HCT116 (cell line): ENCODE measurements around the gene CCDC120. TPM values are rescaled to one million over a fixed set of nuclear protein-coding genes. Genes with fewer than 3 reads are reported as not detected.

ENCODE experiments used
- ATAC-seq: fragments of 200-7000 bp; cut with Tn5 transposase; 2 replicates; pipeline ENCODE4 v1.9.1; 2020; ENCODE audit warnings: mild to moderate bottlenecking, moderate library complexity
- BruUV-seq: library from RNA; stranded (reverse); fragments of 400-500 nt; replicated peaks from 2 replicates; lab custom pipeline; 2021; lab: Mats Ljungman, UMichigan
- CTCF ChIA-PET: fragments of 300-600 bp; sonication (Branson Sonifier 250); formaldehyde crosslinking; loops from one replicate; lab custom pipeline; 2021; ENCODE audit warnings: antibody characterized with exemption; lab: Charles Lee
- POLR2A ChIA-PET: fragments of 300-600, 350-600 bp; sonication (Branson Sonifier 250); formaldehyde crosslinking; loops from one replicate; lab custom pipeline; 2021; ENCODE audit warnings: antibody characterized with exemption; lab: Charles Lee
- RAD21 ChIA-PET, 2 experiments: fragments of 300-600 bp; sonication (Branson Sonifier 250); formaldehyde crosslinking; loops; one replicate each; lab custom pipeline; 2023; ENCODE audit warnings: low total read pairs in 2 of 2; ENCODE audit not compliant: uncharacterized antibody in 2 of 2, unreplicated experiment in 2 of 2, low non-redundant PET in 1 of 2; lab: Charles Lee
- DNase-seq: peaks from one replicate; pipeline ENCODE4 v3.0.0-alpha.2; 2010; ENCODE audit warnings: low read depth, low spot score
- H2AFZ ChIP-seq: fragments of 200-600 bp; shearing (Covaris generic), sonication (generic); 2 replicates; pipeline ENCODE4 v1.6.1; 2017; ENCODE audit warnings: low read depth, mixed run types, mixed read lengths, antibody characterized with exemption, low read length; ENCODE audit not compliant: poor library complexity, severe bottlenecking
- H3K27ac ChIP-seq: 2 replicates; pipeline ENCODE4 v1.5.1; 2012; ENCODE audit warnings: low read depth, low read length
- H3K27me3 ChIP-seq: fragments of 200-600 bp; sonication (generic); 2 replicates; pipeline ENCODE4 v1.6.1; 2016; ENCODE audit warnings: mixed run types, low read length, mixed read lengths; ENCODE audit not compliant: insufficient read depth
- H3K36me3 ChIP-seq, 2 experiments: fragments of 200-500 bp in 1 of 2; fragments of 200-600 bp in 1 of 2; sonication (Bioruptor generic) in 1 of 2; sonication (generic) in 1 of 2; 2 replicates each; pipeline versions ENCODE4 v1.5.1 to v1.6.1; 2014 to 2016; ENCODE audit warnings: low read length in 2 of 2, inconsistent platforms in 1 of 2, mixed read lengths in 1 of 2, mixed run types in 1 of 2; ENCODE audit not compliant: insufficient read depth in 2 of 2, control insufficient read depth in 1 of 2
- H3K4me1 ChIP-seq, 2 experiments: fragments of 200-600 bp in 1 of 2; sonication (generic) in 1 of 2; 2 replicates each; pipeline versions ENCODE4 v1.5.1 to v1.6.1; 2012 to 2017; ENCODE audit warnings: low read length in 2 of 2, inconsistent platforms in 1 of 2, mild to moderate bottlenecking in 1 of 2, mixed read lengths in 1 of 2, mixed run types in 1 of 2, moderate library complexity in 1 of 2; ENCODE audit not compliant: insufficient read depth in 2 of 2, control insufficient read depth in 1 of 2
- H3K4me2 ChIP-seq: fragments of 200-600 bp; sonication (generic); 2 replicates; pipeline ENCODE4 v1.6.1; 2017; ENCODE audit warnings: mixed run types, low read length, mixed read lengths
- H3K4me3 ChIP-seq, 2 experiments: fragments of 200-600 bp in 1 of 2; sonication (generic) in 1 of 2; replicated peaks in 1 of 2; 2 replicates each; pipeline ENCODE4 v1.5.1; 2011 to 2016; ENCODE audit warnings: low read length in 2 of 2, control low read depth in 1 of 2, low read depth in 1 of 2, mild to moderate bottlenecking in 1 of 2, mixed read lengths in 1 of 2, mixed run types in 1 of 2
- H3K79me2 ChIP-seq: fragments of 200-600 bp; sonication (generic); 2 replicates; pipeline ENCODE4 v1.6.1; 2017; ENCODE audit warnings: mild to moderate bottlenecking, mixed run types, low read length, moderate library complexity, mixed read lengths; ENCODE audit not compliant: insufficient read depth
- H3K9ac ChIP-seq: fragments of 200-600 bp; sonication (generic); 2 replicates; pipeline ENCODE4 v1.6.1; 2016; ENCODE audit warnings: low read length, mixed read lengths
- H3K9me2 ChIP-seq: fragments of 200-600 bp; sonication (generic), shearing (Covaris generic); 2 replicates; pipeline ENCODE4 v1.6.1; 2017; ENCODE audit warnings: mixed run types, mild to moderate bottlenecking, moderate library complexity; ENCODE audit not compliant: insufficient read depth
- H3K9me3 ChIP-seq, 2 experiments: fragments of 200-500 bp in 1 of 2; fragments of 200-600 bp in 1 of 2; sonication (Bioruptor generic) in 1 of 2; sonication (generic) in 1 of 2; 2 replicates each; pipeline ENCODE4 v1.6.1; 2014 to 2017; ENCODE audit warnings: low read length in 2 of 2, mixed read lengths in 2 of 2, inconsistent platforms in 1 of 2, low read depth in 1 of 2, mild to moderate bottlenecking in 1 of 2, mixed run types in 1 of 2, moderate library complexity in 1 of 2; ENCODE audit not compliant: control insufficient read depth in 1 of 2, insufficient read depth in 1 of 2
- H4K20me1 ChIP-seq: fragments of 200-600 bp; sonication (generic), shearing (Covaris generic); 2 replicates; pipeline ENCODE4 v1.6.1; 2017; ENCODE audit warnings: mixed run types, mild to moderate bottlenecking, moderate library complexity; ENCODE audit not compliant: insufficient read depth
- ATF3 ChIP-seq: IDR thresholded peaks from 2 replicates; pipeline ENCODE4 v1.6.1; 2012
- CEBPB ChIP-seq: IDR thresholded peaks from 2 replicates; pipeline ENCODE4 v1.6.1; 2012; ENCODE audit warnings: low read depth
- CTCF ChIP-seq, 3 experiments: fragments of 200-600 bp in 1 of 3; sonication (generic) in 1 of 3; IDR thresholded peaks in 2 of 3; conservative IDR thresholded peaks in 1 of 3; 2 replicates each; pipeline ENCODE4 v1.5.1; 2012 to 2017; ENCODE audit warnings: low read depth in 2 of 3, low read length in 2 of 3, antibody characterized with exemption in 1 of 3, borderline replicate concordance in 1 of 3, control low read depth in 1 of 3, mild to moderate bottlenecking in 1 of 3, mixed read lengths in 1 of 3, mixed run types in 1 of 3, moderate library complexity in 1 of 3; ENCODE audit not compliant: insufficient read depth in 1 of 3
- EGR1 ChIP-seq: IDR thresholded peaks from 2 replicates; pipeline ENCODE4 v1.6.1; 2012; ENCODE audit warnings: low read depth
- ELF1 ChIP-seq: IDR thresholded peaks from 2 replicates; pipeline ENCODE4 v1.6.1; 2012; ENCODE audit warnings: low read depth, borderline replicate concordance
- EZH2phosphoT487 ChIP-seq: fragments of 200-600 bp; IDR thresholded peaks from 2 replicates; pipeline ENCODE4 v1.6.1; 2018; ENCODE audit warnings: antibody characterized with exemption, borderline replicate concordance
- FOSL1 ChIP-seq: IDR thresholded peaks from 2 replicates; pipeline ENCODE4 v1.6.1; 2012; ENCODE audit warnings: low read depth
- JUND ChIP-seq: IDR thresholded peaks from 2 replicates; pipeline ENCODE4 v1.6.1; 2012
- MAX ChIP-seq: IDR thresholded peaks from 2 replicates; pipeline ENCODE4 v1.6.1; 2012
- POLR2AphosphoS5 ChIP-seq: IDR thresholded peaks from 2 replicates; pipeline ENCODE4 v1.6.1; 2011; ENCODE audit warnings: mild to moderate bottlenecking, low read depth, low read length, moderate library complexity
- RAD21 ChIP-seq: IDR thresholded peaks from 2 replicates; pipeline ENCODE4 v1.6.1; 2012; ENCODE audit warnings: low read depth, mild to moderate bottlenecking
- REST ChIP-seq: IDR thresholded peaks from 2 replicates; pipeline ENCODE4 v1.6.1; 2012; ENCODE audit warnings: low read depth
- SIN3A ChIP-seq: IDR thresholded peaks from 2 replicates; pipeline ENCODE4 v1.6.1; 2012; ENCODE audit warnings: low read depth
- SP1 ChIP-seq: IDR thresholded peaks from 2 replicates; pipeline ENCODE4 v1.6.1; 2012; ENCODE audit warnings: low read depth
- SRF ChIP-seq: IDR thresholded peaks from 2 replicates; pipeline ENCODE4 v1.6.1; 2012; ENCODE audit warnings: low read depth
- TCF7L2 ChIP-seq: IDR thresholded peaks from 2 replicates; pipeline ENCODE4 v1.7.0; 2011; ENCODE audit warnings: borderline replicate concordance, inconsistent platforms; ENCODE audit not compliant: insufficient read depth, insufficient read length; ENCODE audit errors: extremely low read depth
- YY1 ChIP-seq: IDR thresholded peaks from 2 replicates; pipeline ENCODE4 v1.6.1; 2011; ENCODE audit warnings: low read length, low read depth, moderate library complexity, mild to moderate bottlenecking; ENCODE audit not compliant: insufficient replicate concordance; ENCODE audit errors: extremely low read depth
- ZBTB33 ChIP-seq: IDR thresholded peaks from 2 replicates; pipeline ENCODE4 v1.6.1; 2011; ENCODE audit warnings: mild to moderate bottlenecking, low read length, moderate library complexity; ENCODE audit not compliant: insufficient replicate concordance; ENCODE audit errors: extremely low read depth
- ZFX ChIP-seq: fragments of 450-650 bp; IDR thresholded peaks from 2 replicates; pipeline ENCODE4 v1.6.1; 2017
- intact Hi-C: fragments of 100-400 bp; cut with micrococcal nuclease; formaldehyde crosslinking; loops from 2 replicates; pipeline ENCODE4 v1.10.0; 2022
- total RNA-seq: library from RNA; stranded (reverse); gene quantifications from one replicate; pipeline ENCODE4 v1.2.1, GENCODE V29; 2021; ENCODE audit not compliant: unreplicated experiment

CCDC120 gene
- total RNA-seq, 1 experiment from 2014 or later: 13.5 TPM

- peak overlapping the region; percentile 87 for H3K4me2 ChIP-seq
- TSS peak; percentile 55 for BruUV-seq
- peaks cover 4 to 5% of the 10 kb centered on the region in 2 experiments; a peak in 3 of 4 replicates for H3K36me3 ChIP-seq
- ATAC-seq (no peak), DNase-seq (no peak)
- CTCF ChIA-PET: no interaction called here
- peaks cover 23 to 34% of the 10 kb centered on the region in 2 experiments for H3K4me1 ChIP-seq
- RAD21 ChIA-PET: no interaction called here
- POLR2A ChIA-PET: no interaction called here
- H2AFZ ChIP-seq: no peak overlapping the region
- intact Hi-C loops: loop anchor here (5.0 to 10.0 kb wide), 2 partner anchors 38 to 124 kb away; partner anchors contain the start of genes GRIPAP1 and MAGIX
- H3K9me3 ChIP-seq: no peaks in the 10 kb centered on the region
- peak overlapping the region; percentile 52 for H3K9ac ChIP-seq
- peaks cover 36% of the 10 kb centered on the region for H3K79me2 ChIP-seq
- H3K27me3 ChIP-seq: no peaks in the 10 kb centered on the region
- H3K9me2 ChIP-seq: no peaks in the 10 kb centered on the region
- peak overlapping the region; percentile 94 for H3K27ac ChIP-seq
- H3K4me3 ChIP-seq: peak overlapping the region; percentile 29 to 35
- TF ChIP-seq EZH2phosphoT487 (no peak), ATF3 (no peak), SIN3A (no peak), SP1 (no peak), ZFX (no peak), JUND (no peak), FOSL1 (no peak), ELF1 (no peak), SRF (no peak), ZBTB33 (no peak), REST (no peak), CEBPB (no peak), RAD21 (no peak), TCF7L2 (no peak), YY1 (no peak), EGR1 (no peak), POLR2AphosphoS5 (no peak), MAX (no peak), CTCF (IDR thresholded peaks at IDR 0.05 in 2 of 3, conservative IDR thresholded peaks at IDR 0.05 in 1 of 3; ENCODE audit: borderline replicate concordance in 1 of 3, insufficient read depth in 1 of 3, low read depth in 2 of 3, low read length in 2 of 3) (no peak)
- no peaks in the 10 kb centered on the region for H4K20me1 ChIP-seq
Observed at GRCh38 chrX:49040376-49040955, 18.3 kb upstream of the CCDC120 start.
